Measurements from ENCODE around the gene ELSPBP1.
A peak's percentile ranks its signal among the peaks of the same experiment; 100 is the strongest.
"Not testable (repeated sequence)": the region's sequence is repeated elsewhere in the genome, so short reads cannot be mapped to it uniquely, and the experiment has no call there.

Gene ELSPBP1

DNA sequence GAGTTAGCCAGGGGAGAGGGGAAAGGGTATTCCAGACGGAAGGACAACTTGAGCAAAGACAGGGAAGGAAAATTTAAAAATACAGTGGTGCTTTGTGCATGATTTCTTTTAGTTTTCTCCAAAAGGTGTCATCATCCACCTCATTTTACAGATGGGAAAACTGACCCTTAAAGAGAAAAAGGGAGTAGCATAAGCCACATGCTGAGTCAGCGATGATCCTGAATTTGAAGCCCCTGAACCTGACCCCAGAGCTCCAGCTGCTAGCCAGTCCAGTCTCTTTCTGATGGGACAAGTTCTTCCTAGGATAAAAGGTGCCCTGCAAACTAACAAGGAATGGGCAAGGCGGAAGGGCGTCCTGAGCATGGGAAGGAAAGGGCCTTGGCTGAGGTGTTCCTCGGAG lies 39.2 kb downstream of the ELSPBP1 start:
- DNase-seq (ENCODE audit: low read depth, low spot score): no peak
- no peak overlapping the region for H3K4me3 ChIP-seq (ENCODE audit: low read length)

DNA sequence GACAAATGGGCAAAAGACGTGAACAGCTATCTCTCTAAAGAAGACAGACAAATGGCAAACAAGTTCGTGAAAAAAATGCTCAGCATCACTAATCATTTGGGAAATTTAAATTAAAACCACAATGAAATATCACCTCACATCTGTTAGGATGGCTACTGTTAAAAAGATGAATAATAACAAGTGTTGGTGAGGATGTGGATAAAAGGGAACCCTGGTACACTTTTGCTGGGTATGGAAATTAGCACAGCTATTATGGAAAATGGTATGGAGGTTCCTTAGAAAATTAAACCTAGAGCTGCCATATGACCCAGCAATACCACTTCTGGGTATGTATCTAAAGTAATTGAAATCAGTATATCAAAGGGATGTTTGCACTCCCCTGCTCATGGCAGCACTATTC lies 42.3 kb downstream of the ELSPBP1 start:
- no peak for DNase-seq (ENCODE audit: low read depth, low spot score)
- no peak overlapping the region for H3K4me3 ChIP-seq (ENCODE audit: low read length)

DNA sequence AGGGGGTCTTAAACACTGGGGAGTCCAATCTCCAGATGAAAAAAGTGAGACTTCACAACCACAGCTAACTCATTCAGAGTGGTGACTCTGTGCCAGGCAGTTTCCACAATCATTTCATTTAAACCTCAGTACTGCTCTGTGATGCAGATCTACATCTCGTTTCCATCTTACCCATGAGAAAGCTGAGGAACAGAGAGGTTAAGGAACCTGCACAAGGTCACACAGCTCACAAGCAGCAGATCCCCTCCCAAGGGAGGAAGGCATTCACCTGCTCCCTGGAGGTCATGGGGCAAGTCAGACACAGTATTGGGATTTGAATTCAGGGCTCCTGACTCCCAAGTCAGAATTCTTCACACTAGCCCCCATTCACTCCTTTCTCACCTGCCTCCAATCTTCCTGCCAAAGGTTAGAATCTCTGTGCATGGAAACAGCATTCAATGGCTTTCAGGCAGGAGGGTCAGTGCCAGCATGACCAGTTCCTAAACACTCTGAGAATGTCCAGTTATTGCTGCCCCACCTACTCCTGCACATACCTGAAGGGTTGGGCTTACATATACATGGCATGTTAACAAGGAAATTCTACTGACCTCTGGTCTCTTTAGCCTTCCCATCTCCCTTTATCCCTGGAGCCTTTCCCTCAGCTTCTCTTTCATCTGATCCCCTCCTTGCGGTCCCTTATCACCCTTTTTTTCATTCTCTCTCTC lies 47.6 kb downstream of the ELSPBP1 start:
- DNase-seq (ENCODE audit: low read depth, low spot score): no peak
- H3K4me3 ChIP-seq (ENCODE audit: low read length): no peak overlapping the region

DNA sequence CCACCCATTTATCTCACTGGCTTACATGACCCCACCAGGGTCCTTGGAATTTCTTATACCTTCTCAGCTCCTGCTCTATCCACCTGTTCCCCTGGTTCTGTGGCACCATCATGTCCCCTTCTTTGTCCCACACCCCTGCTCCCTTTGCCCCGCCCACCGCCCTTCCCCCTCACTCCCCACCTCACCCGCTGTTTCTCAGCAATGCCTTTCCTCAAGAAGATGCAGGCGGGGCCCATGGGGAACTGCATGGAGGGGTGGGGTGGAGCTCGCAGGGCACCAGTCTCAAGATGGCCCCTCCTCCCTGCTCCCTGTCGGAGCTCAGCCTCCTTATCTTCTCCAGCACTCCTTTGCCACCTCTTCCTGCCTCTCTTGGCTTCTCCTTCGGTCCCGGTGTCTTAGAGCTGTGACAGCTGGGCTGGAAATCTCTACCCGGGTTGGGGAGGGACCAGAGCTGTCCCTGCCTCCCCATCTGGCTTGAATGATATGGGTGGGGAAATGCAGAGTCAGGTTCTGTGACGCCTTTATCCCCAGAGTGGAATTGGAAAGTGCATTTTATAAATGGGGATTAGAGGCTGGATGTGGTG lies 49.3 kb downstream of the ELSPBP1 start, which contains the start of gene CABP5:
Gene CABP5 (minus strand): TSS at position 405 of the 584 bp plus-strand sequence. CDS start 157 bp downstream, at position 248.
- no peak for DNase-seq (ENCODE audit: low read depth, low spot score)
- no peak within 1 kb of the TSS for H3K4me3 ChIP-seq (ENCODE audit: low read length)

DNA sequence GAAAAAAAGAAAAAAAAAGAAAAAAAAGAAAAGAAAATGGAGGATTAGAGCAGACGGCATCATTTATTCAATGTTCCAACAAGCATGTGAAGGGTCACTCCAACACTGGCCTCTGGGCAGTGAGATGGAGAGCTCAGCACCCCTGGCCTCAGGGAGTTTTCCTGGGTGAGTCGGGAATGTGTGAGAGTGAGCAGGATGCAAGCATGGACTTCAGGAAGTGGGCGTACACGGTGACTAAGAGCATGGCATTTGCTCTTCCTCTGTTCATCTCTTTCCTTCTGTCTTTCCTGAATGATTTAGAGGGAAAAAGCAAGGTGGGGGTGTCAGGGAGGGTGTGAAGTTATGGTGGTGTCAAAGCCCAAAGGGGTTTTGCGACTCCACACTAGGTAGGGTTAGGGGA lies 50.1 kb downstream of the ELSPBP1 start:
- no peak overlapping the region for H3K4me3 ChIP-seq (ENCODE audit: low read length)
- DNase-seq (ENCODE audit: low read depth, low spot score): no peak

DNA sequence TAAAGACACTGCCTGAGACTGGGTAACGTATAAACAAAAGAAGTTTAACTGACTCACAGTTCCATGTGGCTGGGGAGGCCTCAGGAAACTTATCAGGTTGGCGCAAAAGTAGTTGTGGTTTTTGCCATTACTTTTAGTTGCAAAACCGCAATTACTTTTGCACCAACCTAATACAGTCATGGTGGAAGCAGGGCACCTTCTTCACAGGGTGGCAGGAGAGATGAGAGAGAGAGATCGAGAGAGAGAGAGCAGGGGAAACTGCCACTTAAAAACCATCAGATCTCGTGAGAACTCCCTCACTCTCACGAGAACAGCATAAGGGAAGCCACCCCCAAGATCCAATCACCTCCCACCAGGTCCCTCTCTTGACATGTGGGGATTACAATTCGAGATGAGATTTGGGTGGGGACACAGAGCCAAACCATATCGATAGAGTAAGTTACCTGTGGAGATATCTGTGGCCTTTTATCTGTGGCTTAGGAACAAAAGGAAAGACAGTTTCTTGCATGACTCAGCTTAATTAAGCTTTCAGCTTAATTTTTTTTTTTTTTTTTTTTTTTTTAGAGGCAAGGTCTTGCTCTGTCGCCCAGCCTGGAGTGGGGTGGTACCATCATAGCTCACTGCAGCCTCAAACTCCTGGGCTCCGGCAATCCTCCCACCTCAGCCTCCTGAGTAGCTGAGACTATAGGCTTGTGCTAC lies 57.1 kb downstream of the ELSPBP1 start:
- no peak overlapping the region for H3K4me3 ChIP-seq (ENCODE audit: low read length)
- DNase-seq (ENCODE audit: low read depth, low spot score): peak; percentile 14

DNA sequence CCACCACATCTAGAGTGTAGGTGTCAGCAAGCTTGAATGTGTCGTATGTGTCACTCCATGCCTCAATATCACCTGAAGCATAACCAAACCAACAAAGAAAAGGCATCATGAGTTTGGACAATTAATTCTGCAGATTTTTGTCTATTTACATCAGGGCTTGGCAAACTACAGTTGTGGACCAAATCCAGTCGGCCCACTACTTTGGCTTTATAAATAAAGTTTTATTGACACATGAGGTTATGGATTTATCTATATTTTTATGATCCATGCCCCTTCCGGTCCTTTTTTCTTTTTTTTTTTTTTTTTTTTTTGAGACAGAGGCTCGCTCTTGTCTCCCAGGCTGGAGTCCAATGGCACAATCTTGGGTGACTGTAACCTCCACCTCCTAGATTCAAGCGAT lies 58.6 kb downstream of the ELSPBP1 start:
- no peak for DNase-seq (ENCODE audit: low read depth, low spot score)
- no peak overlapping the region for H3K4me3 ChIP-seq (ENCODE audit: low read length)

DNA sequence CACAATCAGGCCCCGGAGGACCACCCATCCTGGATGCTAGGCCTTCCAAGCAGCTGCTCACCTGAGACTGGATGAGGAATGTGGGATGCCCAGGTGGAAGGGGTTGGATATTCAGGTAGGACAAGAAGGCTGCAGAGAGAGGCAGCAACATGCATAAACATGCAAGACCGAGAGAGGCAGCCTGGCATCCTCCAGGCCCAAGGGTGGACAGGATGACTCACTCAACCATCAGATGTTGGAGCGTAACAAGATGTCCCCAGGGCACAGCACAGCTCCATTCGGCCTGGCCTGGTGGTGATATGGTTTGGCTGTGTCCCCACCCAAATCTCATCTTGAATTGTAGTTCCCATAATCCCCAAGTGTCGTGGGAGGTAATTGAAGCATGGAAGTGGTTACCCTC lies 59.4 kb downstream of the ELSPBP1 start:
- H3K4me3 ChIP-seq (ENCODE audit: low read length): no peak overlapping the region
- no peak for DNase-seq (ENCODE audit: low read depth, low spot score)

DNA sequence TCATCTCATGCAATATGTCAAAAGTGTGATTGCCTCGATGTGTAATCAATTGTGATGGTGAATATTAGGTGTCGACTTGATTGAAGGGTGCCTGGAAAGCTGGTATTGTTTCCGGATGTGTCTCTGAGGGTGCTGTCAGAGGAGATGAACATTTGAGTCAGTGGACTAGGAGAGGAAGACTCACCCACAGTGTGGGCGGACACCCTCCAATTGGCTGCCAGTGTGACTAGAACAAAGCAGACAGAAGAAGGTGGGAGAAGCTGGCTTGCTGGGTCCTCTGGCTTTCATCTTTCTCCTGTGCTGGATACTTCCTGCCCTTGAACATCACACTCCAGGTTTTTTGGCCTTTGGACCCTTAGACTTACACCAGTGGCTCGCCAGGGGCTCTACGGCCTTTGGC lies 64.9 kb downstream of the ELSPBP1 start:
- H3K4me3 ChIP-seq (ENCODE audit: low read length): no peak overlapping the region
- no peak for DNase-seq (ENCODE audit: low read depth, low spot score)

DNA sequence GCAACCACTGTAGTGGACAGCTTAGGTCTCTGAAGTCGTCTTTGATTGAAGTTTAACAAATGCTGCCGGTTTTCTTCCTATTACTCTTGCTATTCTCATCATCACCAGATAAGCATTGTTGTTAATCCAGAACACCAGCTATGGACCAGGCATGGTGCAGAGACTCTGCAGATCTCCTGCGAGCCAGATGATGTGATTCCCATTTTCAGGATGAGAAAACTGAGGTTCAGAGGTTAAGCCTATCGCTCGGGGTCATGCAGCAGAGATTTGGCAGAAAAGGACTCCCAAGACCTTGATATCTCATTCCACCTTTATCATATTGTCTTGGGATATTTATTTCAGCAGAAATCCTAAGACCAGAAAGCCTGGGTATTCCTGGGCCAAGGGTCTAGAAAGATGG lies 65.9 kb downstream of the ELSPBP1 start:
- no peak for DNase-seq (ENCODE audit: low read depth, low spot score)
- H3K4me3 ChIP-seq (ENCODE audit: low read length): no peak overlapping the region

DNA sequence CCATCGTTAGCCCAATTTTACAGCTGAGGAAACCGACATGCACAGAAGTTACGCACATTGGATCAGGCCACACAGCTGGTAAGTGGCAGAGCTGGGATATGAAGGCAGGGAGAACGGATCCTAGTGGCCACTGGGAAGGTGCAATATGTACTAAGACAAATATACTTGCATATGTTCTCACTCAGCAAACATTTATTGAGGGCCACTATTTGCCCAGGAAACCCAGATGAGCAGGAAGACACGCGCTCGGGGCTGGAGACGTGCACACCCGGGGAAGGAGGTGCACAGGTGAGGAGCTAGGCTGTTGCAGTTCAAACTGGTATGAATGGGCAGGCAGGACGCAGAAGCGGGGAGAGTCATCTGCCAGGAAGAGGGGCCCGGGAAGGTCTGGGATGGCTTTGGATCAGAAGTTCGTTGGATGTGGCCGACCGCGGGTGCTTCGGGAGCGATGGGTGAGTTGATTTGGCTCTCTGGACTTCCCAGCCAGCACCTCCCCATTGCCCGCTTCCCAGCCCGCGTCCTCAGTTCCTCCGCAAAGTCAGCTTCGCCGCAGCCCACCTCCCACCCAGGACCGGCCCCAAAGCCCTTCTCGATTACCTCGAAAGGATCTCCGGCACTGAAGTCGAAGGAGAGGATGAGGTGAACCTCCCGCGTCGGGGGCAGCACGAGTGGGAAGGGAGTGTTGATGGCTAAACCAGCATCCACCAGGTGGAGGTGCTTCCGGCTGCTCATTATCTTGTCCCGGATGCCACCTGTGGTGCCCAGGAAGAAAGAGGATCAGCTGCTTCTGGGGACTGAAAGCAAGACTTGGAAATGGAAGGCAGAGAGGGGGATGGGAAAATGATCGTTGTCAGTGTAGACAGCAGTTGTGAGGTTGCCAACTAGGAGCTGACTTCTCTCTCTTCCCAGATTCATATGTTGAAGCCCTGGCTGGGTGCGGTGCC lies 67.2 kb downstream of the ELSPBP1 start:
- H3K4me3 ChIP-seq (ENCODE audit: low read length): no peak overlapping the region
- DNase-seq (ENCODE audit: low read depth, low spot score): no peak

DNA sequence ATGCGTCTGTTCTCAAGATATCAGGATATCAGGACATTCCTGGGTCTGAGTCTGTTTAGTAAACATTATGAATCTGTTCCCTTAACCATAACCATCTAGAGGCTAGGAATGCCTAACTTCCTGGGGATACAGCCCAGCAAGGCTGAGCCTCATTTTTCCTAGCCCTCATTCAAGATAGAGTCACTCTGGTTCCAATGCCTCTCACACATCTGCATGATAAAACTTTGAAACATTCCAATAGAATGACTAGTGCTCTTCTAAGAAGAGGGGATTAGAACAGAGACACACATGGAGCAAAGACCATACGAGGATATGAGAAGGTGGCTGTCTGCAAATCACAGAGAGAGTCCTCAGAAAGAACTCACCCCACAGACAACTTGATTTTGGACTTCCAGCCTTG lies 70.1 kb downstream of the ELSPBP1 start:
- DNase-seq (ENCODE audit: low read depth, low spot score): no peak
- H3K4me3 ChIP-seq (ENCODE audit: low read length): no peak overlapping the region

DNA sequence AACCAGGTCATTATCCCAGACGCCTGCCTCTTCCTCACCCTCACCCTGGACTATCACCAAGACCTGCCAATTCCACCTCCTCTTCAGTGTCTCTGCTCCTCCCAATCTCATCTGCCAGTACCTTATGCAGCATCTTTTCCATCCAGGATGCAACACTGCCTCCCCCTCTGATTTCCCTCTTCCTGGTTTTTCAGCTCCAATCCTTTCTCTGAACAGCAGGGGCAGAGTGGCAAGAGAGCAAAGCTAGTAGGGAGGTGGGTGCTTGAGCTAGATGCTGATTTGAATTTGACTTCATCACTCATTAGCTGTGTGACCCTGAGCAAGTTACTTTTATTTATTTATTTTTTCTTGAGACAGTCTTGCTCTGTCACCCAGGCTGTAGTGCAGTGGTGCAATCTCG lies 75.0 kb downstream of the ELSPBP1 start:
- no peak for DNase-seq (ENCODE audit: low read depth, low spot score)
- H3K4me3 ChIP-seq (ENCODE audit: low read length): no peak overlapping the region

DNA sequence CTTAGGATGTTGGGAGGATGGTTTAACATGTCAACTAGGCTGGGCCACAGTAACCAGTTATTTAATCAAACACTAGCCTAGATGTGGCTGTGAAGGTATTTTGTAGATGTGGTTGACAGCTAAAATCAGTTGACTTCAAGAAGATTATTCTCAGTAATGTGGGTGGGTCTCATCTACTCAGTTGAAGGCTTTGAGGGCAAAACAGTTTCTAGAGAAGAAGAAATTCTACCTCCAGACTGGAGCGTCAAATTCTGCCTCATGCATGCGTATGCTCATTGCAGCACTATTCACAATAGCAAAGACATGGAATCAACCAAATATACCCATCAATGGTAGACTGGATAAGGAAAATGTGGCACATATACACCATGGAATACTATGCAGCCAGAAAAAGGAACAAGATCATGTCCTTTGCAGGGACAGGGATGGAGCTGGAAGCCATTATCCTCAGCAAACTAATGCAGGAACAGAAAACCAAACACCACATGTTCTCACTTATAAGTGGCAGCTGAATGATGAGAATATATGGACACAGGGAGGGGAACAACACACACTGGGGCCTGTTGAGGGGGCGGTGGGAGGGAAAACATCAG lies 75.8 kb downstream of the ELSPBP1 start:
- not testable (repeated sequence) for H3K4me3 ChIP-seq (ENCODE audit: low read length); DNase-seq (ENCODE audit: low read depth, low spot score)

All from Jurkat, Clone E6-1 (cell line).